ENCODE results near the gene RHOT1.
"Not testable (repeated sequence)": the region's sequence is repeated elsewhere in the genome, so short reads cannot be mapped to it uniquely, and the experiment has no call there.

RHOT1 gene

DNA sequence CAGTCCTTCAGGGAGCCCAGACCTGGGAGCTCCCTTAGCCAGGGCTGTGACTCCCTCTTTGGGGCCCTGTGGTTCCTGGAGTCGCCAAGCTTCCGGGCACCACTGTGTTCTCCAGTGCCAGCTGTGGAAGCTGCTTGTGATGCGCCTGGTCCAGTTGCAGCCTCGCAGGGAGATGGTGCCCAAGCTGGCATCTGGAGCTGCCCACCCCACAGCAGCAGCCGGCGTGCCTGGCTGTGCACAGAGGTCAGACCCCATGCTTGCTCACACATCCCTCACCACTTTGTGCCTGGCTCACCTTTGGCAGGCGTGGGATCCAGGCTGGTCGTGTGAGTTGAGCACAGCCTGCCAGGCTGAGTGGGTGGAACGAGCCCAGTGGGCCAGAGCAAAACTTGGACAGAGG lies 18.2 kb downstream of the RHOT1 start:
- no peak for DNase-seq

DNA sequence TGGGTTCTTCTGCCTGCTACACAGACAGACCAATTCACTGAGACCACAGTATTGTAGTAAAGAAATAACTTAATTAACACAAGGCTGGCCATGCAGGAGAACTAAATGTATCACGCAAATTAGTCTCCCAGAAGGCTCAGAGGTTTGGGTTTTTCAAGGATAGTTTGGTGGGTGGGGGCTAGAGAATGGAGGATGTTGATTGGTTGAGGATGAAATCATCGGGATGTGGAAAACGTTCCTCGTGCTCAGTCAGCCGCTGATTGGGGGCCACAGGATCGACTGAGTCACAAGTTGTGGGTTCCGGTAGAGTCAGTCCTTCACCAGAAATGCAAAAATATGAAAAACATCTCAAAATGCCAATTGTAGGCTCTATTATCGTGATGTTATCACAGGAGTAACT lies 18.7 kb downstream of the RHOT1 start:
- no peak for DNase-seq

DNA sequence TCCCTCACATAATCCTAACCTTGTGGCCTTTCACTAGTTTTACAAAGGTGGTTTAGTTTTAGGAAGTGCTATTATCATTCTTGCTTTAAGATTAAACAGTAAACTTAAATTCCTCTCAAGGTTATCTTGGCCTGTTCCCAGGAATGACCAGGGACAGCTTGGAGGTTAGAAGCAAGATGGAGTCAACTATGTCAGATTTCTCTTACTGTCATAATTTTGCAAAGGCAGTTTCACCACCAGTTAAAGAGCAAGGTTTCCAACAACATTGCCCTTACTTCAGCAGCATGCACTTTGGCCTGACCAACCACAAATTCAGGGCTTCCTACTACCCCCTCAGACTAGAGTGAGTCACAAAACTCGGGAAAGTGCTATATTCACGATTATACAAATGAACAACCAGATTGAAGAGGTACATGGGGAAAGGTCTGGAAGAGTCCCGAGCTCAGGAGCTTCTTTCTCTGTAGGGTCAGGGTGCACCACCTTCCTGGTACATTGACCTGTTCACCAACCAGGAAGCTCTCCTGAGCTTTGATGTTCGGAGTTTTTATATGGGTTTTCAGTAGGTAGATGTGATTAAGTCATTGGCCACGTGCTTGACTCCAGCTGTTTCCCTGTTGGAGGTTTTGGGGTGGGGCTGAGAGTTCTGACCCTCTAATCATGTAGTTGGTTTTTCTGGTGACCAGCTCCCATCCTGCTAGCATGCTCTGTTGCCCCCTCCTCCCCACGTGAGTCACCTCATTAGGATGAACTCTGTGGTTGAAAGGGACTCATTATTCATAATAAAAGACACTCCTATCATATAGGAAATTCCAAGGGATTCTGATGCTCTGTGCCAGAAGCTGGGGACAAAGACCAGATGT lies 19.4 kb downstream of the RHOT1 start:
- DNase-seq, result no peak

DNA sequence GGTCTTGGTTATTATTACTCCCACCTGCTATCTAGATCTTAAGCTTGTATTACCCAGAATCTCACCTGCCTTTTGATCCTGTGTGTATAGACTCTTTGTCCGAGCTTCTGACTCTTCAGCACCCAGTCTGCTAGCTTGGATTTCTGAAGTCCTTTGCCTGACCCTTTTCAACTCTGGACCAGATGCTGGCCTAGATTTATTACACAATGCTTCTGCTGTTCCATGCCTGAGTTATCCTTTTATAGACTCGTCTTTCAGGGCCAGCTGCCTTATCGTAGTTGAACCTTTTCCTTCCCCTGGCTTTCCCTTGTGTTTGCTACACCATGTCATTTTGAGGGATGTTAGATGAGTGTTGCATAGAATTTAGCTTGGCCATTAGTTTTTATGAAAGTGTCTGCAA lies 32.6 kb downstream of the RHOT1 start:
- DNase-seq, result no peak

DNA sequence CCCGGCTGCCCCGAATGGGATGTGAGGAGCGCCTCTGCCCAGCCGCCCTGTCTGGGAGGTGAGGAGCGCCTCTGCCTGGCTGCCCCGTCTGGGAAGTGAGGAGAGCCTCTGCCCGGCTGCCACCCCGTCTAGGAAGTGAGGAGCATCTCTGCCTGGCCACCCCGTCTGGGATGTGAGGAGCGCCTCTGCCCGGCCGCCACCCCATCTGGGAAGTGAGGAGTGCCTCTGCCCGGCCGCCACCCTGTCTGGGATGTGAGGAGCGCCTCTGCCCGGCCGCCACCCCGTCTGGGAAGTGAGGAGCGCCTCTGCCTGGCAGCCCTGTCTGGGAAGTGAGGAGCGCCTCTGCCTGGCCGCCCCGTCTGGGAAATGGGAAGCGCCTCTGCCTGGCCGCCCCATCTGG lies 36.4 kb downstream of the RHOT1 start:
- not testable (repeated sequence) for DNase-seq

DNA sequence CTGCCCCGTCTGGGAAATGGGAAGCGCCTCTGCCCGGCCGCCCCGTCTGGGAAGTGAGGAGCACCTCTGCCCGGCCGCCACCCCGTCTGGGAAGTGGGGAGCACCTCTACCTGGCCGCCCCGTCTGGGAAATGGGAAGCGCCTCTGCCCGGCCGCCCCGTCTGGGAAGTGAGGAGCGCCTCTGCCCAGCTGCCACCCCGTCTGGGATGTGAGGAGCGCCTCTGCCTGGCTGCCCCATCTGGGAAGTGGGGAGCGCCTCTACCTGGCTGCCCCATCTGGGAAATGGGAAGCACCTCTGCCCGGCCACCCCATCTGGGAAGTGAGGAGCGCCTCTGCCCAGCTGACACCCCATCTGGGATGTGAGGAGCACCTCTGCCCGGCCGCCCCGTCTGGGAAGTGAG lies 36.8 kb downstream of the RHOT1 start:
- DNase-seq, result not testable (repeated sequence)

DNA sequence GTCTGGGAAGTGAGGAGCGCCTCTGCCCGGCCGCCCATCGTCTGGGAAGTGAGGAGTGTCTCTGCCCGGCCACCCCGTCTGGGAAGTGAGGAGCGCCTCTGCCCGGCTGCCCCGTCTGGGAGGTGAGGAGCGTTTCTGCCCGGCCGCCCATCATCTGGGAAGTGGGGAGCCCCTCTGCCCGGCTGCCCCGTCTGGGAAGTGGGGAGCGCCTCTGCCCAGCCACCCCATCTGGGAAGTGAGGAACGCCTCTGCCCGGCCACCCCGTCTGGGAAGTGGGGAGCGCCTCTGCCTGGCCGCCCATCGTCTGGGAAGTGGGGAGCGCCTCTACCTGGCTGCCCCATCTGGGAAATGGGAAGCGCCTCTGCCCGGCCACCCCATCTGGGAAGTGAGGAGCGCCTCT lies 37.2 kb downstream of the RHOT1 start:
- DNase-seq, result not testable (repeated sequence)

DNA sequence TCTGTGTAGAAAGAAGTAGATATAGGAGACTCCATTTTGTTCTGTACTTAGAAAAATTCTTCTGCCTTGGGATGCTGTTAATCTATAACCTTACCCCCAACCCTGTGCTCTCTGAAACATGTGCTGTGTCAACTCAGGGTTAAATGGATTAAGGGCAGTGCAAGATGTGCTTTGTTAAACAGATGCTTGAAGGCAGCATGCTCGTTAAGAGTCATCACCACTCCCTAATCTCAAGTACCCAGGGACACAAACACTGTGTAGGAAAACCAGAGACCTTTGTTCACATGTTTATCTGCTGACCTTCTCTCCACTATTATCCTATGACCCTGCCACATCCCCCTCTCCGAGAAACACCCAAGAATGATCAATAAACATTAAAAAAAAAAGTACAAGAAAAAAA lies 38.0 kb downstream of the RHOT1 start:
- DNase-seq, result not testable (repeated sequence)

DNA sequence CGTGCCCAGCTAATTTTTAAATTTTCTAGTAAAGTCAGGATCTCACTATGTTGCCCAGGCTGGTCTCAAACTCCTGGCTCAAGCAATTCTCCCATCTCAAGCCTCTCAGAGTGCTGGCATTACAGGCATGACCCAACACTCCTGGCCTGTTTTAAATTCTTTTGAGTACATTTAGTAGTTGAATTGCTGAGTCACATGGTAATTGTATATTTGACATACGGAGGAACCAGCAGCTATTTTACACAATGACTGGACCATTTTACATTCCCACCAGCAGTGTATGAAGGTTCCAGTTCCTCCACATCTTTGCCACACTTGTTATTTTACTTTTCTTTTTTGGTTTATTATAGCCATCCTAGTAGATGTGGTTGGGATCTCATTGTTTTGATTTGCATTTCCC lies 43.6 kb downstream of the RHOT1 start:
- DNase-seq, result no peak

DNA sequence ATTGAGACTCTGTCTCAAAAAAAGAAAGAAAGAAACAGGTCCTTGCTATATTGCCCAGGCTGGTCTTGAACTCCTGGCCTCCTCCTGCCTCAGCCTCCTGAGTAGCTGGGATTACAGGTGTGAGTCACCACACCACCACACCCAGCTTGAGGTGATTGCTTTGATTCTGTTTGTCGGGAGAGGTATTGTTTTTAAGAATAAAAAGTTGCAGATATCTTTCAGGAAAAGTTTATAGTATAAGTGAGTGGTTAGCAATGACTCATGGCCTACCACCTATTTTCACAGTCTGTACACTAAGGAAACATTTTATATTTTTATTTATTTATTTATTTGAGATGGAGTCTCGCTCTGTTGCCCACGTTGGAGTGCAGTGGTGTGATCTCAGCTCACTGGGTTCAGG lies 45.0 kb downstream of the RHOT1 start:
- DNase-seq, result no peak

DNA sequence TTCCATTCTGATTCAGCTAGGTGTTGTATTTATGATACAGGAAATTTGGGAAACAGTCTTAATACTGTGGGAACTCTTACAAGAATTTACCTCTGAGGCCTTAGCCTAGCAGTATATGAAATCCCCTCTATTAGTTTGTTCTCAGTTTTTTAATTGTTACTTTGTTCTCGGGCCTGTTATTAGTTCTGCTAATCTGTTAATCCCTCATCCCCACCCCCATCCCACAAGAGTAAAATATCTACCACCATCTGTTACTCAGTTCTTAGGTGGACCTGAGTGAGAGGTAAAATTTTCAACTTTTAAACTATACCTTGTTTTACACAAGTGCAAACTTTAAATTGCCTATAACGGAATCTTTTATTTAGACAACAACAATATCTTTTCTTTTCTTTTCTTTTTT lies 47.0 kb downstream of the RHOT1 start:
- no peak for DNase-seq

DNA sequence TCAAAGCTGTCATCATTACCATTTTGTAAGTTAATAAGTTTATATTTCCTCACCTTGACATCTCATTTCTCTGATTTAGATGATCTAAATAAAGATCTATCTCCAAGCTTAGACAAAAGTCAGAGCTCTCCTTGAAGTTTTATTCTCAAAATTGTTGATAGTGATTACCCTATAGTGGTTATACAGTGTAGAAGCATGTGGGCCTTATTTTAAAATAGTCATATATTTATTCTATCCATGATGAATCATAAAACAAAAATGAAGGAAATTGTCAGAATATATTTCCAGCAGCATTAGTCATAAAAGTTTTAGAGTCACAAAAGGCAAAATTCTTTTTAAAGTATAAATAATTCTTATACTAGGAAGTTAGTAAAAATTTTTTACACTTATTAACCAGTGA lies 49.0 kb downstream of the RHOT1 start:
- no peak for DNase-seq

DNA sequence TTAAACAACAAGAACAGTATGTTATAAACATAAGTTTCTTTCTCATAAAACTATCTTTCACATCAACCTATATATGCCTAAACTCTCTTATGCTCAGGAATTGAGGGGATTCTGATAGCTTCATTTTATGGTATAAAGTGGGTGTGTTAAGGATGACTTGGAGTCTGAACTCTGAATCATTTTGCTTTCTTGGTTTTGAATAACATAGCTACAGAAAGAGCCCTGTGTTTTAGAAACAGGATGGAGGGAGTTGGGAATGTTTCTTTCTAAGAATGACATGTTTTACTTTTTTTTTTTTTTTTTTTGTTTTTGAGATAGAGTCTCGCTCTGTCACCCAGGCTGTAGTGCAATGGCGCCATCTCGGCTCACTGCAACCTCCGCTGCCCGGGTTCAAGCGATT lies 50.1 kb downstream of the RHOT1 start:
- DNase-seq, result no peak

DNA sequence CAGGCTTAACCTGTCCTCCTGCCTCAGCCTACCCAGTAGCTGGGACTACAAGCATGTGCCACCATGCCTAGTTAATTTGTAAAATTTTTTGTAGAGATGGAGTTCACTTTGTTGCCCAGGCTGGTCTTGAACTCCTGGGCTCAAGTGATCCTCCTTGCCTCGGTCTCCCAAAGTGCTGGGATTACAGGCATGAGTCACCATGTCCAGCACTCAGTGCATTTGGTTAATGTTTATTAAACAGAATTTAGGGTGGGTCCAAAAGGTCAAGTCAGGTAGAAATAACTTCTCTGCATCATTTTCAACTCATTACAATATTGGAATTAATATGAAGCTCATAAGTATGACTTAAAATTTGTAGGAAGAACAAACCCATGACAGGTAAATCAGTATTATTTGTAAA lies 55.7 kb downstream of the RHOT1 start:
- DNase-seq, result no peak

DNA sequence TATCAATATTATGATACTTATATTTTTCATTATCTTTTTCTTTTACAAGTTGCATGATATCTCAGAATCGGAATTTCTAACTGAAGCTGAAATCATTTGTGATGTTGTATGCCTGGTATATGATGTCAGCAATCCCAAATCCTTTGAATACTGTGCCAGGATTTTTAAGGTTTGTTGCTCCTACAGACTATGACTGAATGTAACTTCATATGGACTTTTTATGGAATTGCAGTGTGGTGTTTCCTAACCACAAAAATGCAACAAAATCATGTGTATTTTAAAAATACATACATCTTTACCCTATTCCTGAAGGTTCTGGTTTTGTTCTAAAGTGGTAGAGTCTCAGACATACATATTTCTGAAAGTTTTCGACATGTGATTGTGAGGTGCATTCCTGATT lies 64.6 kb downstream of the RHOT1 start:
- no peak for DNase-seq

DNA sequence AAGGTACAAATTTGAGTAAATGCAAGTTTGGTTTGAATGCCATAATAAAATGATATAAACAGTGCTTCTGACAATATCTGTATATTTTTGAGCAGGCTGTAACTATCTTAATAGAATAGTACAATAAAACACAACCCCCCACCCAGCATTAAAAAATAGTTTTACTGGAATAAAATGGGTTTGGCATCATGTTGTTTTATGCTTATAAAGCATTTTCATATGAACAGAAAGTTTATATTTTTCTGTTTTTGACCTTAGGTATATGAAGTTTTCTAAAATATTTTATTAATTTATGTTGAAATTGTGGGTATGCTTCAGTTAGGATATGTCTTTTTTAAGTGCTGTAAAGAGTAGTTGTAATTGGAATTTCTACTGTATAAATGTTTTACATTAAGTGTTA lies 66.1 kb downstream of the RHOT1 start:
- no peak for DNase-seq

DNA sequence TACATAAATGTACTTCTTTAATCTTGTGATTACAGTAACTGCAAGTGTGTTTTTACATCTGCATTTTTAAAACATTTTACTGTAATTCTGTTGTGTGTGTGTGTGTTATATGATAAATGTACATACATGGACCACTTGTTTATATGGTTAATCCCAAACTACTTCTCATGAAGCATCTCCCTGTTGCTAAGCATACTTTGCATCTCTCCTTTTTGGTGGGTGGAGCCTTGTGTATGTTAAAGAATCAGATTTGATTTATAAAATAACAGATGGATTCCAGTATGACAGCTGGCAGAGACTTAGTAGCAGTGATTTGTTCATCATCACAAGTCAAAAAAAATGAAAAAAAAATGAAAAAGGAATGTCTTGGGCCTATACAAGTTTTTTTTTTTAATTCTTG lies 67.3 kb downstream of the RHOT1 start:
- DNase-seq, result no peak

DNA sequence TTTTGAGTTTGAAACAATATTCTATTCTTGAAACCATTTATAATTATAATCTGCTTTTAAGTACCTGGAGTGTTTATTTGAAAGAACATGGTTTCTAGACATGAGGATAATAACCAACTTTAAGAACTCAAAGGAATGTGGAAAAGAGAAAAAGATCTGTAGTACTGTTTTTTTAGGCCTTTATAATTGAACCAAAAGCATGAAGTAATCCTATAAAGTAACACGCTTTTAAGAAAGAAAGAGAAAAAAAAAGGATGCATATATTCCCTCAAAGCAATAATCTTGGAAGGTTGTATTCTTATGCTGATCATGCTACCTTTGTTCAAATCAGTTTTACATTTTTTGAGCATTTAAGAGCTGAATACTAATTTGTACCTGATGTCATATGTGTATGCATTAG lies 69.4 kb downstream of the RHOT1 start:
- no peak for DNase-seq

DNA sequence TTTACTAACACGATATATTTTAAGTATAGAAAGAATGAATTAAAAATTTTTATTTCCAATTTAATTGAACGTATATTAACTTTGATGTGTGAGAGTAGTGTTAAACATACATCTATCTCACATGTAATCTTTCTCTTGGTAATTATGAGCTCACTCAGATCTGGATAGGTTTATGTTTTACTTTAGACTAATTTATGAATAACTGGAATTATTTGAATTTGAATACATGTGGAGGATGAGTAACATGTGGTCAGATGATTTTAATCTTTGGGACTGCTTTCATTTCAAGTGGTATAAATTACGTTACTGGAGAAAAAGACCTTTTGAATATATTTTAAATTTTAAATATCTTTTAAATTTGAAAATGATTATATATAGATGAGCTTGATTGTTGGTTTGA lies 73.4 kb downstream of the RHOT1 start:
- DNase-seq, result no peak

DNA sequence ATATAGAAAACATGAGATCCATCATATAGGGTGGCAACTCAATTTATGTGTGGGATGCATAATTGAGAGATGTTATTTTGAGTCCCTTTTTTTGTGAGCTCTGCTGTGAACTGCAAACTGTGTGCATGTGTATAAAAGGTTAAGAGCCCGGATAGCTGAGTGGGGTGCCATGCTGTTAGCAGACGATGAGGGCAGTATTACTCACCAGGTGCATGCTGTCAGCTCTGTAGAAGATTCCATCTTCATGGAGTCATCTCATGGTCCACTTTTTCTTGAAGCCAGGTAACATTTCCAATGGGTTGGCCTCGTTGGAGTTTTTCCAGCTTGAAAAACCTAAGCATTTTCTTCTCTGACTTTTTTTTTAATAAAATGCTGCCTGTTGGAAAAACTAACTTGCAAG lies 80.3 kb downstream of the RHOT1 start:
- DNase-seq, result no peak

DNA sequence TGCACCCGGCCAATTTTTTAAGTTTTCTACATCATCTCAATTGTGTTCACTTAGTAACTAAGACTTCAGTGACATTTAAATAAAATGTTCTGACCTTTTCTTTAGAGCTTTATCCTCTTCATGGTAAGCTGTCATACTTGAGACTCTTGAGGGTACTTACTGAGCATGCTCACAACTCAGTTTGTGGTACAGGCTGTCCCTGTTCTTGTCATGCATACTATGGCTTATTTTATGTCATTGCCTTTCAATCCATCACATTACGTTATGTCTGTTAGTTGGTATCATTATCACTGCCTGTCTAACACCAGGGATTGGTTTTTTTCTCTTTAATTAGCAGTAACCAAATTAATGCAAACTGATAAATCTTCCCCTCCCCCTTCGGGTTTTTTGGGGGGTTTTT lies 81.4 kb downstream of the RHOT1 start:
- no peak for DNase-seq

DNA sequence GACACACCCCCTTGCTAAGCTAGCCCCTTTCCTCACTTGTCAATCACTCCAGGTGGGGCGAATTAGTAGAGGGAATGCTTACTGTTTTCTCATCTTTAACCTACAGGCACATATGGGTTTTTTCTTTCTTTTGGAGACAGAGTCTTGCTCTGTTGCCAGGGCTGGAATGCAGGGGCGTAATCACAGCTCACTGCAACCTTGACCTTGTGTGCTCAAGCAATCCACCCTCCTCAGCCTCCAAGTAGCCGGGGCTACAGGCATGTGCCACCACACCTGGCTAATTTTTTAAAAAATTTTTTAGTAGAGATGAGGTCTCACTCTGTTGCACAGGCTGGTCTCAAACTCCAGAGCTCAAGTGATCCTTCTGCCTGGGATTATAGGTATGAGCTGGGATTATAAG lies 84.6 kb downstream of the RHOT1 start:
- DNase-seq, result no peak

DNA sequence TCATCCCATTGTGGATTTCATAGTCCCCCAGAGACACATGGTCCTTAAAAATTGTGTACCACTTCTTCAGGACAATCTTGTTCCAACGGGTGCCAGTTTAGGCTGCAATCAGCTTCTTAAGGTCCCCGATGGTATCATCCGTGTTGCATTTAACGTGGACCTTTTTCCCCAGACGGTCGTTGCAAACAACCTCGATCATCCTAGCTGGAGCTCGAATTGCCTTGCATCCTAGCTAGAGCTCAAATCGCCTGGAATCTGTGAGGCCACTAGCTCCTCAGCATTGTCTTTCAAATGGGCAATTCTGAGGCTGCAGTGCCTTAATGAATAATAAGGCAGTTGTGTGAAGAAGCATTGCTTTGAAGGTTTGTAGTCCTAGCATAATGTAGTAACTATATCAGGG lies 85.6 kb downstream of the RHOT1 start:
- no peak for DNase-seq

DNA sequence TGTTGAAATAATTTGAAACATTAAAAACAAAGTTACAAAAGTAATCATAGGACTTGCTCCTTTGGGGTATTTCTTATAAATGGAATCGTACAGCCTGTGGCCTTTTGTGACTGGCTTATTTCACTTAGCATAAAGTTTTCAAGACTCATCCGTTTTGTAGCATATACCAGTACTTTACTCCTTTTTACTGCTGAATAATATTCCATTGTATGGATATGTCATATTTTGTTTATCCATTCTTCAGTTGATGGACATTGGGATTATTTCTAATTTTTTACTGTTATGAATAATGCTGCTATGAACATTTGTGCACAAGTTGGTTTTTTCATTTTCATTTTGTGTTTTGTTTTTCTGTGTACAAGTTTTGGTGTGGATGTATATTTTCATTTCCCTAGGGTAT lies 93.3 kb downstream of the RHOT1 start:
- DNase-seq, result no peak

DNA sequence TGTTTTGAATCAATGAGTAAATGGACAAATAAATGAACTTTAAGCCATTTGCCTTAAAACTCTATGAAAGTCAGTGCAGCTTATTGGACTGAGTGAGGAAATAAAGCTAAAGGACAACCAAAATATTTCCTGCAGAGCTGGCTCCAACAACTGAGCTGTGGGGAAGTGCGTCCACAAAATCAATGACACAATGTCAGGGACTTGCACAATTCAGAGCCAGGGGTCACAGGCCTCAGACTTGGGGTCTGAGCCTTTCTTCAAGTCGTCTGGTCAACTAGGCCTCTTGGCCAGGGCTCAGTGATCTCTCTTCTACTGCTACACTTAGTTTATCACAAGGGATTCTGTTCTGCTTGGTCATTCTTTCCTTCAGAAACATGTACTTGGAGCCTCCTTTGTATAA lies 97.2 kb downstream of the RHOT1 start:
- DNase-seq, result no peak

All from T-helper 2 cell (primary cell).